Parathyroid adenoma (tissue), 2 donors: Measurements from ENCODE around the gene ITGB1.

ENCODE experiments used
- H2AFZ ChIP-seq: fragments of 300-600 bp; sonication (generic); one replicate; pipeline ENCODE4 v1.7.0; 2017; ENCODE audit warnings: antibody characterized with exemption, mild to moderate bottlenecking
- H3K27ac ChIP-seq: fragments of 300-600 bp; sonication (generic); one replicate; pipeline ENCODE4 v1.7.0; 2017
- H3K27me3 ChIP-seq: fragments of 300-600 bp; sonication (generic); one replicate; pipeline ENCODE4 v1.7.0; 2017; ENCODE audit warnings: low read length; ENCODE audit not compliant: control insufficient read depth, insufficient read depth
- H3K36me3 ChIP-seq: fragments of 300-600 bp; sonication (generic); one replicate; pipeline ENCODE4 v1.7.0; 2017; ENCODE audit warnings: low read length; ENCODE audit not compliant: control insufficient read depth, insufficient read depth
- H3K4me1 ChIP-seq: fragments of 300-600 bp; sonication (generic); one replicate; pipeline ENCODE4 v1.7.0; 2017; ENCODE audit warnings: control low read depth
- H3K4me2 ChIP-seq: fragments of 300-600 bp; sonication (generic); one replicate; pipeline ENCODE4 v1.7.0; 2017; ENCODE audit warnings: low read length
- H3K4me3 ChIP-seq: fragments of 300-600 bp; sonication (generic); one replicate; pipeline ENCODE4 v1.7.0; 2017; ENCODE audit warnings: low read depth, low read length
- H3K79me2 ChIP-seq: fragments of 300-600 bp; sonication (generic); one replicate; pipeline ENCODE4 v1.7.0; 2017; ENCODE audit warnings: control low read depth
- H3K9ac ChIP-seq: fragments of 300-600 bp; sonication (generic); one replicate; pipeline ENCODE4 v1.7.0; 2017; ENCODE audit warnings: mild to moderate bottlenecking
- H3K9me3 ChIP-seq: fragments of 300-600 bp; sonication (generic); one replicate; pipeline ENCODE4 v1.7.0; 2017; ENCODE audit warnings: low read length; ENCODE audit not compliant: control insufficient read depth
- TF ChIP-seq, protein P1 (sequence below): fragments of 300-600 bp; sonication (generic); IDR thresholded peaks from one replicate; pipeline ENCODE4 v1.7.0; 2017; ENCODE audit warnings: antibody characterized with exemption, mild to moderate bottlenecking
- donor health status: primary hyperparathyroidism.

The ITGB1 gene

DNA sequence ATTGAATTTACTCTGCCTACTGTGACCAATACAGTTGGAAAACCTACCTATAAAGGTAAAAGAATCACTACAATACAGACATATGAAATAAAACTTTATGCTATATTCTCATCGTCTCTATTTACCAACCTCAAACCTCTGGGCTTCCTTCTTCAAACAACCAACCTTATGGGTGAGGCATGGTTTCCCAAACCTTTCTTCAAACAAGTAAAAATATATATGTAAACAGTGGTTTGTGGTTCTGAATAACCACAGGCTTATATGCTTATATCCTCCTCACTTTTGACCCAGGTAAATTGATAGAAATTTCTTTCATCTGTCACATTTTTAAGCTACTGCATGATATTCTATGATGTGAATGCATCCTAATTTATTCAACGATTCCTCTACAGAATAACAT, 103.6 kb downstream of the ITGB1 start:
- Histone ChIP-seq H3K79me2 (no peaks in the 10 kb centered on the region), H3K4me3 (no peak overlapping the region), H3K9ac (no peak overlapping the region), H3K36me3 (no peaks in the 10 kb centered on the region), H3K4me1 (no peaks in the 10 kb centered on the region), H3K9me3 (no peaks in the 10 kb centered on the region), H3K27ac (no peak overlapping the region), H3K4me2 (no peak overlapping the region), H2AFZ (no peak overlapping the region), H3K27me3 (no peaks in the 10 kb centered on the region)
- TF ChIP-seq, protein P1, sequence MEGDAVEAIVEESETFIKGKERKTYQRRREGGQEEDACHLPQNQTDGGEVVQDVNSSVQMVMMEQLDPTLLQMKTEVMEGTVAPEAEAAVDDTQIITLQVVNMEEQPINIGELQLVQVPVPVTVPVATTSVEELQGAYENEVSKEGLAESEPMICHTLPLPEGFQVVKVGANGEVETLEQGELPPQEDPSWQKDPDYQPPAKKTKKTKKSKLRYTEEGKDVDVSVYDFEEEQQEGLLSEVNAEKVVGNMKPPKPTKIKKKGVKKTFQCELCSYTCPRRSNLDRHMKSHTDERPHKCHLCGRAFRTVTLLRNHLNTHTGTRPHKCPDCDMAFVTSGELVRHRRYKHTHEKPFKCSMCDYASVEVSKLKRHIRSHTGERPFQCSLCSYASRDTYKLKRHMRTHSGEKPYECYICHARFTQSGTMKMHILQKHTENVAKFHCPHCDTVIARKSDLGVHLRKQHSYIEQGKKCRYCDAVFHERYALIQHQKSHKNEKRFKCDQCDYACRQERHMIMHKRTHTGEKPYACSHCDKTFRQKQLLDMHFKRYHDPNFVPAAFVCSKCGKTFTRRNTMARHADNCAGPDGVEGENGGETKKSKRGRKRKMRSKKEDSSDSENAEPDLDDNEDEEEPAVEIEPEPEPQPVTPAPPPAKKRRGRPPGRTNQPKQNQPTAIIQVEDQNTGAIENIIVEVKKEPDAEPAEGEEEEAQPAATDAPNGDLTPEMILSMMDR, result no peak

DNA sequence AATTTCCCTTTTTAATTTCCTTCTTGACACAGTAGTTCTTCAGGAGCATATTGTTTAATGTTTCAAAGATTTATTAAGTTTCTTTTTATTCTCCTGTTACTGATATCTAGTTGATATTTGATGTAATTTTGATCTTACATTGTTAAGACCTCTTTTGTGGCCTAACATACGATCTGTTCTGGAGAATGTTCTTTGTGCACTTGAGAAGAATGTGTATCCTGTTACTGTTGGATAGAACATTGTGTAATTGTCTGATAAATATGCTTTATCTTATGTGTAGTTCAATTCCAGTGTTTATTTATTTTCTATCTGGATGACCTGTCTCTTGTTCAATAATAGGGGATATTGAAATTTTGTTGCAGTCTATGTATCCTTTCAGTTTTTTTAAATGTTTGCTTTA, 106.7 kb downstream of the ITGB1 start:
- no peaks in the 10 kb centered on the region for H3K9me3 ChIP-seq
- H3K4me3 ChIP-seq, result no peak overlapping the region
- H2AFZ ChIP-seq, result no peak overlapping the region
- no peaks in the 10 kb centered on the region for H3K36me3 ChIP-seq
- no peaks in the 10 kb centered on the region for H3K4me1 ChIP-seq
- TF ChIP-seq, protein P1, result no peak
- H3K4me2 ChIP-seq, result no peak overlapping the region
- no peak overlapping the region for H3K27ac ChIP-seq
- H3K79me2 ChIP-seq, result no peaks in the 10 kb centered on the region
- no peaks in the 10 kb centered on the region for H3K27me3 ChIP-seq
- no peak overlapping the region for H3K9ac ChIP-seq
